ENCODE measurements around the gene ATP1A2. TPM values are rescaled to one million over a fixed set of nuclear protein-coding genes. Genes with fewer than 3 reads are reported as not detected.

The ATP1A2 gene
- total and polyA plus RNA-seq, 2 donors (not counting 1 experiment from before 2014, with no cell fraction given) = not detected

GRCh38 chr1:160168609-160169369, 53.2 kb downstream of the ATP1A2 start:
- Mint-ChIP-seq H3K27ac (no peak overlapping the region), H3K4me3 (no peak overlapping the region), H3K9me3 (ENCODE audit: insufficient read depth) (no peaks in the 10 kb centered on the region), H3K27me3 (peaks cover 4% of the 10 kb centered on the region), H3K4me1 (peaks cover 15% of the 10 kb centered on the region)
- Histone ChIP-seq H3K4me3 (ENCODE audit: control extremely low read depth in 1 of 5, extremely low read depth in 1 of 5, insufficient read depth in 1 of 5, low read depth in 2 of 5, low read length in 4 of 5) (no peak overlapping the region), H4K20me1 (ENCODE audit: control insufficient read depth, insufficient read depth, low read length, poor library complexity, severe bottlenecking) (no peaks in the 10 kb centered on the region), H3K9me3 (ENCODE audit: control extremely low read depth in 1 of 3, control insufficient read depth in 2 of 3, insufficient read depth in 1 of 3, low read length in 2 of 3) (no peaks in the 10 kb centered on the region), H3K36me3 (replicated peaks in 1 of 2; ENCODE audit: control extremely low read depth in 1 of 2, control insufficient read depth in 1 of 2, extremely low read depth in 1 of 2, insufficient read depth in 2 of 2, low read length in 1 of 2) (no peaks in the 10 kb centered on the region), H3K4me1 (ENCODE audit: control insufficient read depth in 2 of 2, insufficient read depth in 2 of 2, low read length in 2 of 2) (peaks cover 9 to 14% of the 10 kb centered on the region in 2 donors), H3K27me3 (replicated peaks in 1 of 4; ENCODE audit: control extremely low read depth in 1 of 4, control insufficient read depth in 3 of 4, insufficient read depth in 4 of 4, low read length in 3 of 4) (no peaks in the 10 kb centered on the region), H3K9ac (ENCODE audit: low read length) (no peak overlapping the region), H3K27ac (ENCODE audit: low read length in 2 of 2) (no peak overlapping the region), H2AFZ (ENCODE audit: insufficient read depth, low read depth, low read length, poor library complexity, severe bottlenecking) (no peak overlapping the region), H3K4me2 (replicated peaks; ENCODE audit: low read depth, low read length, poor library complexity, severe bottlenecking) (no peak overlapping the region), H3K79me2 (ENCODE audit: control insufficient read depth, insufficient read depth, low read length) (no peaks in the 10 kb centered on the region)
- CTCF ChIA-PET = interaction anchor here (1.0 to 1.1 kb wide), 2 partner anchors 51 to 972 kb away, joined by 3 to 4 read pairs; no protein-coding TSS in a partner anchor
- 92% methylated on average over 6 of the region's 13 CpGs for WGBS (ENCODE audit: insufficient coverage)
- TF ChIP-seq EZH2 (IDR thresholded peaks at IDR 0.05; ENCODE audit: borderline replicate concordance, insufficient read depth, low read depth, low read length, poor library complexity, severe bottlenecking) (no peak), CTCF (IDR thresholded peaks at IDR 0.05) (no peak)
- POLR2A ChIA-PET = interaction anchor here (0.6 kb wide), 1 partner anchor 149 kb away, joined by 10 read pairs; no protein-coding TSS in a partner anchor
- intact Hi-C loops (cut with micrococcal nuclease) = no loop called here
- ATAC-seq (ENCODE audit: low read depth) (no peak), DNase-seq (no peak)
